MM.1S (cell line): ENCODE results near the gene LTBP4.

ENCODE experiments used
- CTCF ChIP-seq: fragments of 300-600 bp; sonication (generic); IDR thresholded peaks from 2 replicates; pipeline ENCODE4 v1.5.1; 2016; ENCODE audit warnings: antibody characterized with exemption, low read length, mixed read lengths
- EZH2 ChIP-seq: fragments of 300-600 bp; sonication (generic); optimal IDR thresholded peaks from 2 replicates; pipeline ENCODE3; 2017; ENCODE audit warnings: low read depth, mild to moderate bottlenecking, antibody characterized with exemption, low read length, mixed read lengths
- EZH2phosphoT487 ChIP-seq: fragments of 300-600 bp; sonication (generic); IDR thresholded peaks from 2 replicates; pipeline ENCODE4 v1.6.1; 2018; ENCODE audit warnings: antibody characterized with exemption, low read length

DNA sequence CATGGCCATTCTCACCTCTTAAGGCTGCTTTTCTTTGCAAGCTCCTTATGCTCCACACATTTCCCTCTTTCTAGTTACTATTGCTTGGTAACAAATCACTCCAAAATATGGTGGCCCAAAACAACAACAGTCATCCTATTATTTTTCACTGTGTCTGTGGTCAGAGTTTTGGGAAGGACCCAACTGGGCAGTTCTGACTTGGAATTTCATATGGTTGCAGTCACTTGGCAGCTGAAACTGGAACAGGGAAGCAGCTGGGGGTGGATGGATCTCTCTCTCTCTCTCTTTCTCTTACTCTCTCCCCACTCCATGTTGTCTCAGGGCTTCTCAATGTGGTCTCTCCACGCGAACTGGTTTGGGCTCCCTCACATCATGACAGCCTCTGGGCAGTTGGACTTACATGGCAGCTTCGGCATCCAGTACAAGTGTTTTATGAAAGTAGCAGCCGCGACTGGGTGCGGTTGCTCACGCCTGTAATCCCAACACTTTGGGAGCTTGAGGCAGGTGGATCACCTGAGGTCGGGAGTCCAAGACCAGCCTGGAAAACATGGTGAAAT lies 49.7 kb downstream of the LTBP4 start:
- TF ChIP-seq EZH2 (no peak), CTCF (no peak), EZH2phosphoT487 (no peak)
